Tibial nerve (tissue), 4 donors: ENCODE results near the gene MUC5AC. TPM values are rescaled to one million over a fixed set of nuclear protein-coding genes. Genes with fewer than 3 reads are reported as not detected.
"Not testable (repeated sequence)": the region's sequence is repeated elsewhere in the genome, so short reads cannot be mapped to it uniquely, and the experiment has no call there.

Experiments
- DNase-seq, 2 donors: peaks; one replicate each; pipeline ENCODE4 v3.0.0-alpha.2; 2019; ENCODE audit warnings: low spot score in 2 of 2
- H3K27ac ChIP-seq, 4 donors: fragments of 200-600 bp; sonication (generic) in 3 of 4; one replicate each; pipeline ENCODE4 v1.5.1; 2017 to 2019; ENCODE audit warnings: mild to moderate bottlenecking in 1 of 4
- H3K27me3 ChIP-seq, 2 donors: fragments of 200-600 bp; sonication (generic) in 1 of 2; one replicate each; pipeline versions ENCODE4 v1.5.1 to v1.6.0; 2017 to 2019
- H3K36me3 ChIP-seq, 3 donors: fragments of 200-600 bp; sonication (generic); one replicate each; pipeline ENCODE4 v1.5.1; 2018 to 2019
- H3K4me1 ChIP-seq, 4 donors: fragments of 200-600 bp; sonication (generic) in 3 of 4; one replicate each; pipeline ENCODE4 v1.5.1; 2017 to 2019
- H3K4me3 ChIP-seq, 4 donors: fragments of 200-600 bp; sonication (generic) in 3 of 4; one replicate each; pipeline ENCODE4 v1.5.1; 2017 to 2019; ENCODE audit warnings: mild to moderate bottlenecking in 1 of 4, moderate library complexity in 1 of 4
- H3K9me3 ChIP-seq, 4 donors: fragments of 200-600 bp; sonication (generic) in 3 of 4; one replicate each; pipeline ENCODE4 v1.5.1; 2017 to 2019
- EP300 ChIP-seq, 2 donors: sonication (generic); formaldehyde crosslinking; IDR thresholded peaks; one replicate each; pipeline ENCODE4 v1.6.1; 2017; ENCODE audit warnings: antibody characterized with exemption in 2 of 2, mild to moderate bottlenecking in 1 of 2
- POLR2A ChIP-seq, 2 donors: fragments of 450-650 bp; IDR thresholded peaks; one replicate each; pipeline ENCODE4 v1.6.1; 2017; ENCODE audit warnings: antibody characterized with exemption in 2 of 2, mild to moderate bottlenecking in 2 of 2, moderate library complexity in 2 of 2
- WGBS, 2 donors: methylation state at CpG; one replicate each; pipeline ENCODE4 v1.1.5; 2018; 5-methylcytosine and 5-hydroxymethylcytosine counted together
- total RNA-seq, 4 donors: library from RNA; depleted of rRNA; stranded (reverse); fragments of >200 nt; gene quantifications; one replicate each; pipeline ENCODE4 v1.1.0, GENCODE V29; 2016
- TF ChIP-seq, protein P1 (sequence below), 5 experiments: fragments of 200-600 bp in 3 of 5; fragments of 450-650 bp in 2 of 5; sonication (generic) in 3 of 5; IDR thresholded peaks; one replicate each; pipeline ENCODE4 v1.5.1; 2016 to 2019; ENCODE audit warnings: antibody characterized with exemption in 5 of 5, mild to moderate bottlenecking in 3 of 5, moderate library complexity in 2 of 5

MUC5AC gene
- total RNA-seq, 4 donors from 2014 or later, result not detected

DNA sequence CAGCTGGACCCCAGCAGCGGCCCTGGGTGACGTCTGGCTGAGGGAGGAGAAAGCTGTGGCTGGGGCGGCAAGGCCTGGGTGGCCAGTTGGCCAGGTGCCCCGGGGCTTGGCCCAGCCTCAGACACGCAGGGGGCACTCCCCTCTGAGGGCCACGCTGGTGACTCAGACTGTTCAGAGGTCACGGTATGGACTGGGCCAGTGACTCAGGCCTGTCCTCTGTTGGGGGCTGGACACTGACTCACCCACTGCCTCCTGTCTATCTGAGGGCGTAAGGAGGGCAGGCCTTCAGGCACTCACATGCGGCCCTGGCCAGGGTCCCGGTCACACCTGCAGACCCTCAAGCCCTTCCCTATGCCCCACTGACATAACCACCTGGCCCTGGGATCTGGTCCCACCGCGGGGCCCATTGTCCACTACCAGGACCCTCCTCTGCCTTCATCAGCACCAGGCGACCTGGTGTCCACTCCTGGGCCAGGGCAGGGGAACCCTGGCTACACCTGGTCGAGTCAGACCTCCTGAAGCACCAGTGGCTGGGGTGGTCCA is 3.7 kb upstream of the MUC5AC start:
- peaks cover 0 to 7% of the 10 kb centered on the region in 2 donors for H3K27me3 ChIP-seq
- 50 to 55% methylated on average over 11 to 14 of the region's 14 CpGs for WGBS, 2 donors
- peak in 1 of 2 donors; percentile 7 for DNase-seq
- H3K4me1 ChIP-seq, result peaks cover 0 to 24% (median 0%) of the 10 kb centered on the region in 4 donors
- no peak overlapping the region for H3K4me3 ChIP-seq
- no peaks in the 10 kb centered on the region for H3K36me3 ChIP-seq
- peak overlapping the region in 2 of 4 donors; percentile 18 to 19 for H3K27ac ChIP-seq
- TF ChIP-seq EP300 (IDR thresholded peaks at IDR 0.05) (peak in 1 of 2 donors; percentile 13), POLR2A (IDR thresholded peaks at IDR 0.05) (no peak)
- TF ChIP-seq, protein P1, sequence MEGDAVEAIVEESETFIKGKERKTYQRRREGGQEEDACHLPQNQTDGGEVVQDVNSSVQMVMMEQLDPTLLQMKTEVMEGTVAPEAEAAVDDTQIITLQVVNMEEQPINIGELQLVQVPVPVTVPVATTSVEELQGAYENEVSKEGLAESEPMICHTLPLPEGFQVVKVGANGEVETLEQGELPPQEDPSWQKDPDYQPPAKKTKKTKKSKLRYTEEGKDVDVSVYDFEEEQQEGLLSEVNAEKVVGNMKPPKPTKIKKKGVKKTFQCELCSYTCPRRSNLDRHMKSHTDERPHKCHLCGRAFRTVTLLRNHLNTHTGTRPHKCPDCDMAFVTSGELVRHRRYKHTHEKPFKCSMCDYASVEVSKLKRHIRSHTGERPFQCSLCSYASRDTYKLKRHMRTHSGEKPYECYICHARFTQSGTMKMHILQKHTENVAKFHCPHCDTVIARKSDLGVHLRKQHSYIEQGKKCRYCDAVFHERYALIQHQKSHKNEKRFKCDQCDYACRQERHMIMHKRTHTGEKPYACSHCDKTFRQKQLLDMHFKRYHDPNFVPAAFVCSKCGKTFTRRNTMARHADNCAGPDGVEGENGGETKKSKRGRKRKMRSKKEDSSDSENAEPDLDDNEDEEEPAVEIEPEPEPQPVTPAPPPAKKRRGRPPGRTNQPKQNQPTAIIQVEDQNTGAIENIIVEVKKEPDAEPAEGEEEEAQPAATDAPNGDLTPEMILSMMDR (IDR thresholded peaks at IDR 0.05), result no peak
- H3K9me3 ChIP-seq, result no peaks in the 10 kb centered on the region

DNA sequence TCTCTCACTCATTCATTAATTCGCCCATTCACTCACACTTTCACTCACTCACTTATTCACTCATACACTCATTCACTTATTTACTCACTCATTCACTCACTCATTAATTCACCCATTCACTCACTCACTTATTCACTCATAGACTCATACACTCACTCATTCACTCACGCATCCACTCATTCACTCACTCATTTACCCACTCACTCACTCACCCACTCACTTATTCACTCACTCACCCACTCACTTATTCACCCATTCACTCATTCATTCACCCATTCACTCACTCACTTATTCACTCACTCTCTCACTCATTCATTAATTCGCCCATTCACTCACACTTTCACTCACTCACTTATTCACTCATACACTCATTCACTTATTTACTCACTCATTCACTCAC is 3.1 kb upstream of the MUC5AC start:
- H3K27me3 ChIP-seq, result not testable (repeated sequence)
- WGBS, 2 donors, result 95% methylated on average over 3 of the region's 3 CpGs; no CpG with 5 or more reads in 1 of the 2 donors

DNA sequence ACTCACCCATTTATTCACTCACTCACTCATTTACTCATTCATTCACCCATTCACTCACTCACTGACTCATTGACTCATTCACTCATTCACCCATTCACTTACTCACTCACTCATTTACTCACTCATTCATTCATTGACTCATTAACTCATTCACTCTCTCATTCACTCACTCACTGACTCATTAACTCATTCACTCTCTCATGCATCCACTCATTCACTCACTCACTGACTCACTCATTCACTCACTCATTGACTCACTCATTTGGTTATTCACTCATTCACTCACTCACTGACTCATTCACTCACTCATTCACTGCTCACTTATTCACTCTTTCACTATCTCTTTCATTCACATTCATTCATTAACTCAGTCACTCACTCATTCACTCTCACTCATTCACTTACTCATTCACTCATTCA is 2.5 kb upstream of the MUC5AC start:
- TF ChIP-seq, protein P1 (IDR thresholded peaks at IDR 0.05), result no peak
- no peak for TF ChIP-seq EP300 (IDR thresholded peaks at IDR 0.05)
- TF ChIP-seq POLR2A (IDR thresholded peaks at IDR 0.05), result no peak
- Histone ChIP-seq H3K36me3 (no peaks in the 10 kb centered on the region), H3K27ac (no peak overlapping the region), H3K9me3 (no peaks in the 10 kb centered on the region), H3K27me3 (peaks cover 0 to 7% of the 10 kb centered on the region in 2 donors), H3K4me3 (no peak overlapping the region), H3K4me1 (peaks cover 0 to 24% (median 0%) of the 10 kb centered on the region in 4 donors)
- DNase-seq, result no peak

More for the DNA sequence above, 3.1 kb upstream of the MUC5AC start:
- not testable (repeated sequence) for H3K27ac ChIP-seq, H3K36me3 ChIP-seq, H3K9me3 ChIP-seq, H3K4me3 ChIP-seq, DNase-seq
- peaks cover 0 to 24% (median 0%) of the 10 kb centered on the region in 4 donors for H3K4me1 ChIP-seq

DNA sequence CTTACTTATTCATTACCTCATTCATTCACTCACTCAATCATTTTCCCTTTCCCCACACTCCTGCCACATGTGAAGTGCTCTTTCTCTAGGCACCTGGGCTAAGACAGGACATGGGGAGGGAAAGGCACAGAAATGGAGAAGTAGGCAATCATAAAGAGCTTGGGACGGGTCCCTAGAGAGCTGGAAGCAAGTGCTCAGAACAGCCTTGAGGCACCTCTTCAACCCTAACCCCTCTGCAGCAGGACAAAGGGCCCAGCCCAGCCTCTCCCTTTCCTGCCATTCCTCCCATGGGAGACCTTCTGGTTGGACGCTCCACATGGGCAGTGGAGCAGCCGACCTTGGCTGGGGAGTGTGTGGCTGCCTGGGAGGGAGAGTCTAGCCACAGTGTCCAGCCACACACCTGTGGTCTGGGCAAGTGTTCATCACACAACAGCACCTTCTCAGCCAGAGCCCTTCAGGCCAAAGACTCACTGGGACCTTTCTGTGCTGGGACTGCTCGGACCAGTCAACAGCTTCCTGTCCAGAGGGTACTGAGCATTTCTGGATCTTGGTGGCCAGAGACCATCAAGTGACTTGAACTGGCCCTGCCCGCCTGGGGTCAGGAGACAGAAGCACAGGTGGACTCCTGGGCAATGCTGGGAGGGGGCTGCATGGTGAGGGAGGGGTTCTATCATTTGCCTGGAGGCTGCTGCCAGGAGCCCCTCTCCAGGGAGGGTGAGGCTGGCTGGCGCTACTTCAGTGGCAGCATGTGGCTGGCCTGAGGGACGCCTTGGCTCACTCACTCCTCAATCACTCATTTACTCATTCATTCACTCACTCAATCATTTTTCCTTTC is 1.0 kb upstream of the MUC5AC start:
- Histone ChIP-seq H3K4me3 (no peak overlapping the region), H3K9me3 (no peaks in the 10 kb centered on the region), H3K4me1 (peaks cover 0 to 11% (median 0%) of the 10 kb centered on the region in 4 donors), H3K27me3 (peaks cover 0 to 10% of the 10 kb centered on the region in 2 donors), H3K27ac (no peak overlapping the region), H3K36me3 (no peaks in the 10 kb centered on the region)
- DNase-seq, result no peak
- TF ChIP-seq, protein P1 (IDR thresholded peaks at IDR 0.05), result no peak
- no peak for TF ChIP-seq EP300 (IDR thresholded peaks at IDR 0.05)
- no peak for TF ChIP-seq POLR2A (IDR thresholded peaks at IDR 0.05)
- 87 to 88% methylated on average over 6 to 7 of the region's 7 CpGs for WGBS, 2 donors

DNA sequence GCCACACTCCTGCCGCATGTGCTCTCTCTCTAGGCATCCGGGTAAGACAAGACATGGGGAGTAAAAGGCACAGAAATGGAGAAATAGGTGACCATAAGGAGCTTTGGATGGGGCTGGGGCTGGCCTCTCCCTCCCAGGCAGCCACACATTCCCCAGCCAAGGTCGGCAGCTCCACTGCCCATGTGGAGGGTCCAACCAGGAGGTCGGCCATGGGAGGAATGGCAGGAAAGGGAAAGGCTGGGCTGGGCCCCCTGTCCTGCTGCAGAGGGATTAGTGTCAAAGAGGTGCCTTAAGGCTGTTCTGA is 460 bp upstream of the MUC5AC start:
- H3K27ac ChIP-seq, result no peak overlapping the region
- no peaks in the 10 kb centered on the region for H3K9me3 ChIP-seq
- WGBS, 2 donors, result 71 to 79% methylated on average over 4 of the region's 4 CpGs
- H3K4me3 ChIP-seq, result no peak overlapping the region
- H3K4me1 ChIP-seq, result peaks cover 0 to 11% (median 0%) of the 10 kb centered on the region in 4 donors
- no peaks in the 10 kb centered on the region for H3K36me3 ChIP-seq
- DNase-seq, result no peak
- H3K27me3 ChIP-seq, result peaks cover 0 to 7% of the 10 kb centered on the region in 2 donors
- TF ChIP-seq, protein P1 (IDR thresholded peaks at IDR 0.05), result no peak
- TF ChIP-seq EP300 (IDR thresholded peaks at IDR 0.05) (no peak), POLR2A (IDR thresholded peaks at IDR 0.05) (no peak)
